ENCODE measurements around the gene MKRN1. TPM values are rescaled to one million over a fixed set of nuclear protein-coding genes. Genes with fewer than 3 reads are reported as not detected.
A peak's percentile ranks its signal among the peaks of the same experiment; 100 is the strongest.
"Not testable (repeated sequence)": the region's sequence is repeated elsewhere in the genome, so short reads cannot be mapped to it uniquely, and the experiment has no call there.

MKRN1 gene
- total and polyA plus RNA-seq, 4 experiments from 2014 or later = 131 to 156 (median 143) TPM

DNA sequence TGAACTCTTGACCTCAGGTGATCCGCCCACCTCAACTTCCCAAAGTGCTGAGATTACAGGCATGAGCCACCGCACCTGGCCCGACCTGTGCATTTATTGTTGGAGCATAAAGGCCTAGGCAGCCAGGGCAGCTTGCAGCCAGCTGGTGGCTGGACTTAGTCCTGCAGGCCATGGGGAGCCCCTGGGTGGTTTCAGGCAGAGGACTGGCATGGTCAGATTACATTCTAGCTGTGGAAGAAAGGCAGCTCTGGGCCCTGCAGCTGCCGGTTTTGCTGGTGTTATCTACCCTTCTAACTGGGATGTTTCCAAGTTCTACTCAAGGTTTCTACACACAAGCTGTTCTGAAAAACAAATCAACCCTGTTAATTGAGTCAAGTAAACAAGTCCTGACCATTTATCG is 22.7 kb upstream of the MKRN1 start:
- POLR2A ChIA-PET (ENCODE audit: partially characterized antibody) = interaction anchor here (0.5 kb wide), 1 partner anchor 241 kb away, joined by 3 read pairs; no protein-coding TSS in a partner anchor
- H3K4me3 Mint-ChIP-seq = no peak overlapping the region
- CTCF ChIA-PET (ENCODE audit: partially characterized antibody) = no interaction called here

GRCh38 chr7:140497807-140498206 is 18.5 kb upstream of the MKRN1 start:
- H3K27ac Mint-ChIP-seq; H3K27me3 Mint-ChIP-seq; H3K4me3 ChIP-seq (ENCODE audit: low read length in 2 of 2); intact Hi-C loops (cut with micrococcal nuclease); H3K4me1 Mint-ChIP-seq; H3K9me3 Mint-ChIP-seq; H3K27me3 ChIP-seq (ENCODE audit: insufficient read depth, low read length); POLR2A ChIA-PET (ENCODE audit: partially characterized antibody); H3K4me1 ChIP-seq (ENCODE audit: insufficient read depth, low read length); H3K9me3 ChIP-seq (ENCODE audit: control insufficient read depth in 1 of 2, low read length in 2 of 2); H3K36me3 Mint-ChIP-seq; DNase-seq; H3K27ac ChIP-seq (ENCODE audit: low read depth, low read length); H3K4me3 Mint-ChIP-seq; H3K36me3 ChIP-seq (ENCODE audit: insufficient read depth, low read length): not testable (repeated sequence)
- CTCF ChIA-PET (ENCODE audit: partially characterized antibody) = interaction anchor here (0.7 to 1.0 kb wide), 2 partner anchors 23 to 26 kb away, joined by 3 read pairs; no protein-coding TSS in a partner anchor

More for the DNA sequence above, 22.7 kb upstream of the MKRN1 start:
- H3K27ac ChIP-seq (ENCODE audit: low read depth, low read length) = no peak overlapping the region
- H3K9me3 ChIP-seq (ENCODE audit: control insufficient read depth in 1 of 2, low read length in 2 of 2) = no peaks in the 10 kb centered on the region
- no peaks in the 10 kb centered on the region for H3K9me3 Mint-ChIP-seq
- H3K36me3 ChIP-seq (ENCODE audit: insufficient read depth, low read length) = no peaks in the 10 kb centered on the region
- no peaks in the 10 kb centered on the region for H3K4me1 Mint-ChIP-seq
- H3K27ac Mint-ChIP-seq = no peak overlapping the region
- no peaks in the 10 kb centered on the region for H3K4me1 ChIP-seq (ENCODE audit: insufficient read depth, low read length)
- peaks cover 0 to 3% of the 10 kb centered on the region in 2 donors for H3K36me3 Mint-ChIP-seq
- no peaks in the 10 kb centered on the region for H3K27me3 Mint-ChIP-seq
- no peak for DNase-seq
- no peaks in the 10 kb centered on the region for H3K27me3 ChIP-seq (ENCODE audit: insufficient read depth, low read length)
- H3K4me3 ChIP-seq (ENCODE audit: low read length in 2 of 2) = no peak overlapping the region
- intact Hi-C loops (cut with micrococcal nuclease) = no loop called here

- Histone ChIP-seq H3K9me3 (ENCODE audit: control insufficient read depth in 1 of 2, low read length in 2 of 2) (no peaks in the 10 kb centered on the region), H3K4me1 (ENCODE audit: insufficient read depth, low read length) (no peaks in the 10 kb centered on the region), H3K27me3 (ENCODE audit: insufficient read depth, low read length) (no peaks in the 10 kb centered on the region), H3K4me3 (ENCODE audit: low read length in 2 of 2) (no peak overlapping the region), H3K27ac (ENCODE audit: low read depth, low read length) (no peak overlapping the region), H3K36me3 (ENCODE audit: insufficient read depth, low read length) (no peaks in the 10 kb centered on the region)
- ChIA-PET CTCF (ENCODE audit: partially characterized antibody) (no interaction called here), POLR2A (ENCODE audit: partially characterized antibody) (no interaction called here)
- H3K27ac Mint-ChIP-seq = peak overlapping the region in 2 of 7 donors; percentile 34 to 80
- no peak for DNase-seq
- no peaks in the 10 kb centered on the region for H3K9me3 Mint-ChIP-seq
- peaks cover 0 to 2% (median under 1%) of the 10 kb centered on the region in 4 donors for H3K4me1 Mint-ChIP-seq
- no peaks in the 10 kb centered on the region for H3K27me3 Mint-ChIP-seq
- H3K4me3 Mint-ChIP-seq = no peak overlapping the region
- intact Hi-C loops (cut with micrococcal nuclease) = no loop called here
- H3K36me3 Mint-ChIP-seq = no peaks in the 10 kb centered on the region
Observed at GRCh38 chr7:140497241-140497769, 18.0 kb upstream of the MKRN1 start.

DNA sequence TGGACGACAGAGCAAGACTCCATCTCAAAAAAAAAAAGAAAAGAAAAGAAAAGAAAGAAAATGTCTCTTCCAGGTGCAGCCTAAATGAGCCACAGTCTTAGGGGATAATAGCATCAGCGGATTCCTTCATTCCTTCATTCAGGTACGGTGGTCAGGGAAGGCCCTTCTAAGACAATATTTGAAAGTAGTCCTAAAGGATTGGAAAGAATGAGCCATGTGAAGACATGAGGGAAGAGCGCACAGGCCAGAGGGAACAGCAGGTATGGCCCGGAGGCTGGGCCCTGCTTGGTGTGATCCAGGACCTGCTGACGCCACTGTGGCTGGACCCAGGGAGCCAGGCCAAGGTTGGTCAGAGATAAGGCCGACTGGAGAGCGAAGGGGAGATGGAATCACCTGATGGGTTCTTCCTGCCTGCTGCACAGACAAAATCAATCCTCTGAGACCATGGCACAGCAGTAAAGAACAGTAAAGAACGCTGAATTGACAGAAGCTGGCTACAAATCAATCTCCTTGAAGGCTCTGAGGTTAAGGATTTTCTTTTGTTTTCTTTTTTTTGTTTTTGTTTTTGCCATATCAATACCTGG is 16.3 kb upstream of the MKRN1 start:
- H3K4me1 Mint-ChIP-seq = peaks cover 0 to 2% (median under 1%) of the 10 kb centered on the region in 4 donors
- H3K27me3 Mint-ChIP-seq = no peaks in the 10 kb centered on the region
- no peaks in the 10 kb centered on the region for H3K9me3 Mint-ChIP-seq
- Histone ChIP-seq H3K36me3 (ENCODE audit: insufficient read depth, low read length) (no peaks in the 10 kb centered on the region), H3K27ac (ENCODE audit: low read depth, low read length) (no peak overlapping the region), H3K4me3 (ENCODE audit: low read length in 2 of 2) (no peak overlapping the region), H3K9me3 (ENCODE audit: control insufficient read depth in 1 of 2, low read length in 2 of 2) (no peaks in the 10 kb centered on the region), H3K27me3 (ENCODE audit: insufficient read depth, low read length) (no peaks in the 10 kb centered on the region), H3K4me1 (ENCODE audit: insufficient read depth, low read length) (no peaks in the 10 kb centered on the region)
- intact Hi-C loops (cut with micrococcal nuclease) = no loop called here
- POLR2A ChIA-PET (ENCODE audit: partially characterized antibody) = no interaction called here
- CTCF ChIA-PET (ENCODE audit: partially characterized antibody) = interaction anchor here (8.4 kb wide), 1 partner anchor 18 kb away, joined by 214 read pairs; the partner anchor contains the start of gene MKRN1
- no peak overlapping the region for H3K4me3 Mint-ChIP-seq
- no peak for DNase-seq
- H3K36me3 Mint-ChIP-seq = no peaks in the 10 kb centered on the region
- no peak overlapping the region for H3K27ac Mint-ChIP-seq

DNA sequence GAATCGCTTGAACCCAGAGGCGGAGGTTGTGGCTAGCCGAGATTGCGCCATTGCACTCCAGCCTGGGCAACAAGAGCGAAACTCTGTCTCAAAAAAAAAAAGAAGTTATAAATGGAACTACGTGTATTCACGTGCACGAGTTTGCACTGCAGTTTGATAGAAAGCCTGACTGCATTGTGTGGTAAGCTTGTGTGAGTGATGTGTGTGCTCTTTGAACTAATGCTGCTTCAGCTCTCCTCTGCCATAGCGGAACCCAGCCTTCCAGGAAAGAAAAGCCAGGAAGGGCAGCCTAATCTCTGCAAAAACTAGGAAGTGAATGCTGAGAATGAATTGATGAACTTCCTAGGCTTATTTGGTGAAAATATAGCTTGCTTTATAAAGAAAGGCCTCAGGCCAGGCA is 15.6 kb upstream of the MKRN1 start:
- Histone ChIP-seq H3K9me3 (ENCODE audit: control insufficient read depth in 1 of 2, low read length in 2 of 2) (no peaks in the 10 kb centered on the region), H3K36me3 (ENCODE audit: insufficient read depth, low read length) (no peaks in the 10 kb centered on the region), H3K27ac (ENCODE audit: low read depth, low read length) (no peak overlapping the region), H3K4me3 (ENCODE audit: low read length in 2 of 2) (no peak overlapping the region), H3K4me1 (ENCODE audit: insufficient read depth, low read length) (no peaks in the 10 kb centered on the region), H3K27me3 (ENCODE audit: insufficient read depth, low read length) (no peaks in the 10 kb centered on the region)
- no peak overlapping the region for H3K27ac Mint-ChIP-seq
- ChIA-PET POLR2A (ENCODE audit: partially characterized antibody) (no interaction called here), CTCF (ENCODE audit: partially characterized antibody) (interaction anchor here (0.7 to 8.4 kb wide), 3 partner anchors 17 to 38 kb away, joined by 3 to 214 read pairs (median 4); partner anchors contain the start of gene MKRN1)
- no peak for DNase-seq
- intact Hi-C loops (cut with micrococcal nuclease) = no loop called here
- H3K4me3 Mint-ChIP-seq = no peak overlapping the region
- H3K4me1 Mint-ChIP-seq = peaks cover 0 to 2% (median under 1%) of the 10 kb centered on the region in 4 donors
- H3K27me3 Mint-ChIP-seq = no peaks in the 10 kb centered on the region
- H3K9me3 Mint-ChIP-seq = no peaks in the 10 kb centered on the region
- H3K36me3 Mint-ChIP-seq = no peaks in the 10 kb centered on the region

GRCh38 chr7:140489026-140489359 is 9.7 kb upstream of the MKRN1 start:
- intact Hi-C loops (cut with micrococcal nuclease) = no loop called here
- Histone ChIP-seq H3K9me3 (ENCODE audit: control insufficient read depth in 1 of 2, low read length in 2 of 2) (no peaks in the 10 kb centered on the region), H3K27ac (ENCODE audit: low read depth, low read length) (no peak overlapping the region), H3K4me3 (ENCODE audit: low read length in 2 of 2) (no peak overlapping the region), H3K36me3 (ENCODE audit: insufficient read depth, low read length) (no peaks in the 10 kb centered on the region), H3K4me1 (ENCODE audit: insufficient read depth, low read length) (no peaks in the 10 kb centered on the region), H3K27me3 (ENCODE audit: insufficient read depth, low read length) (no peaks in the 10 kb centered on the region)
- Mint-ChIP-seq H3K27ac (no peak overlapping the region), H3K9me3 (no peaks in the 10 kb centered on the region), H3K27me3 (peaks cover 0 to 3% of the 10 kb centered on the region in 2 donors), H3K36me3 (no peaks in the 10 kb centered on the region), H3K4me1 (peaks cover 0 to 2% (median under 1%) of the 10 kb centered on the region in 4 donors), H3K4me3 (no peak overlapping the region)
- ChIA-PET POLR2A (ENCODE audit: partially characterized antibody) (interaction anchor here (0.8 to 1.8 kb wide), 2 partner anchors 9 to 11 kb away, joined by 4 to 8 read pairs; partner anchors contain the start of gene MKRN1), CTCF (ENCODE audit: partially characterized antibody) (interaction anchor here (0.6 to 8.4 kb wide), 3 partner anchors 11 to 164 kb away, joined by 3 to 214 read pairs (median 4); partner anchors contain the start of gene MKRN1)
- no peak for DNase-seq

GRCh38 chr7:140485500-140486265 is 6.4 kb upstream of the MKRN1 start:
- intact Hi-C loops (cut with micrococcal nuclease) = no loop called here
- Mint-ChIP-seq H3K27ac (no peak overlapping the region), H3K9me3 (no peaks in the 10 kb centered on the region), H3K27me3 (peaks cover 0 to 3% of the 10 kb centered on the region in 2 donors), H3K4me1 (no peaks in the 10 kb centered on the region), H3K36me3 (no peaks in the 10 kb centered on the region), H3K4me3 (no peak overlapping the region)
- no peaks in the 10 kb centered on the region for H3K36me3 ChIP-seq (ENCODE audit: insufficient read depth, low read length)
- DNase-seq = no peak
- no peaks in the 10 kb centered on the region for H3K9me3 ChIP-seq (ENCODE audit: control insufficient read depth in 1 of 2, low read length in 2 of 2)
- no peaks in the 10 kb centered on the region for H3K27me3 ChIP-seq (ENCODE audit: insufficient read depth, low read length)
- H3K27ac ChIP-seq (ENCODE audit: low read depth, low read length) = no peak overlapping the region
- no peak overlapping the region for H3K4me3 ChIP-seq (ENCODE audit: low read length in 2 of 2)
- POLR2A ChIA-PET (ENCODE audit: partially characterized antibody) = no interaction called here
- CTCF ChIA-PET (ENCODE audit: partially characterized antibody) = no interaction called here
- no peaks in the 10 kb centered on the region for H3K4me1 ChIP-seq (ENCODE audit: insufficient read depth, low read length)
